GM18498 (cell line): ENCODE results near the gene ASPM.
A peak's percentile ranks its signal among the peaks of the same experiment; 100 is the strongest.

Experiments used
- ATAC-seq: cut with Tn5 transposase; IDR thresholded peaks from one replicate; pipeline ENCODE4 v1.9.1; 2021; ENCODE audit warnings: mild to moderate bottlenecking, moderate library complexity; ENCODE audit not compliant: unreplicated experiment

ASPM gene, protein sequence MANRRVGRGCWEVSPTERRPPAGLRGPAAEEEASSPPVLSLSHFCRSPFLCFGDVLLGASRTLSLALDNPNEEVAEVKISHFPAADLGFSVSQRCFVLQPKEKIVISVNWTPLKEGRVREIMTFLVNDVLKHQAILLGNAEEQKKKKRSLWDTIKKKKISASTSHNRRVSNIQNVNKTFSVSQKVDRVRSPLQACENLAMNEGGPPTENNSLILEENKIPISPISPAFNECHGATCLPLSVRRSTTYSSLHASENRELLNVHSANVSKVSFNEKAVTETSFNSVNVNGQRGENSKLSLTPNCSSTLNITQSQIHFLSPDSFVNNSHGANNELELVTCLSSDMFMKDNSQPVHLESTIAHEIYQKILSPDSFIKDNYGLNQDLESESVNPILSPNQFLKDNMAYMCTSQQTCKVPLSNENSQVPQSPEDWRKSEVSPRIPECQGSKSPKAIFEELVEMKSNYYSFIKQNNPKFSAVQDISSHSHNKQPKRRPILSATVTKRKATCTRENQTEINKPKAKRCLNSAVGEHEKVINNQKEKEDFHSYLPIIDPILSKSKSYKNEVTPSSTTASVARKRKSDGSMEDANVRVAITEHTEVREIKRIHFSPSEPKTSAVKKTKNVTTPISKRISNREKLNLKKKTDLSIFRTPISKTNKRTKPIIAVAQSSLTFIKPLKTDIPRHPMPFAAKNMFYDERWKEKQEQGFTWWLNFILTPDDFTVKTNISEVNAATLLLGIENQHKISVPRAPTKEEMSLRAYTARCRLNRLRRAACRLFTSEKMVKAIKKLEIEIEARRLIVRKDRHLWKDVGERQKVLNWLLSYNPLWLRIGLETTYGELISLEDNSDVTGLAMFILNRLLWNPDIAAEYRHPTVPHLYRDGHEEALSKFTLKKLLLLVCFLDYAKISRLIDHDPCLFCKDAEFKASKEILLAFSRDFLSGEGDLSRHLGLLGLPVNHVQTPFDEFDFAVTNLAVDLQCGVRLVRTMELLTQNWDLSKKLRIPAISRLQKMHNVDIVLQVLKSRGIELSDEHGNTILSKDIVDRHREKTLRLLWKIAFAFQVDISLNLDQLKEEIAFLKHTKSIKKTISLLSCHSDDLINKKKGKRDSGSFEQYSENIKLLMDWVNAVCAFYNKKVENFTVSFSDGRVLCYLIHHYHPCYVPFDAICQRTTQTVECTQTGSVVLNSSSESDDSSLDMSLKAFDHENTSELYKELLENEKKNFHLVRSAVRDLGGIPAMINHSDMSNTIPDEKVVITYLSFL (N-terminal part only)

DNA sequence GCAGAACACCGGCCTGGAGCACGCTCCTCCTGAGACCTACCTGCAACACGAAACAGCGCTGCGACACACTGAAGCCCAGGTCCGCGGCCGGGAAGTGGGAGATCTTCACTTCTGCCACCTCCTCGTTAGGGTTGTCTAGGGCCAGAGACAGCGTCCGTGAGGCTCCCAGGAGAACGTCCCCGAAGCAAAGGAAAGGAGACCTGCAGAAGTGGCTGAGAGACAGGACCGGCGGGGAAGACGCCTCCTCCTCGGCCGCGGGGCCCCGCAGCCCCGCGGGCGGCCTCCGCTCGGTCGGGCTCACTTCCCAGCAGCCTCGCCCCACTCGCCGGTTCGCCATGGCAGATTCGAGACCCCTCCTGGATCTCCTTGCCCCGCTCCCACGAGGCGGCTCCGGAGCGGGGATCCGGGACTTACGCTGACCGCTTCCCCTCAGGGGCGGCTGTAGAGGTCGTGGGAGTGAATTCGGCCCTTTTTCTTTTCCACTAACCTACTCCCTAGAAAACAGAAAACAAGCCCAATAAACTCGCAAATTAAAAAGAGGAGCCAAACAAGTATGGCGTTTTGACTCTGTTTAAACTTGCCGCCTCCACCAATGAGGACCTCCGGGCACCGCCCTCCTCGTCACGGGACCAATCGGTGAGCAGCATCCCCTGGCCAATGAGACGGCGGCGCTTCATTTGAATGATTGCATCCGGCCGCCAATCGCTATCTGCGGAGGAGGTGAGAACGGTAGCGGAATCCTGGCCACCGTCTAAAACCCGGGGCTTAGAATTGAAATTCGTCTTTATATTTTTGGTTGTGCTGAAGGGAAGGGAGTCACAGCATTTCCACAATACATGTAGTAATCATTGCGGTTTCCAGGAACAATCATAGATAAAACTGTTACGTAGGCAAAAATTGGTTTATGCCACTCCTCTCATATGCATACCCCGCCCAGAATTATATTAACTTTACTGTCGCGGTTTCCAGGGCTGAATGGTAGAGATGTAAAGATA lies at the start of gene ASPM:
TSS of gene ASPM (minus strand) at position 569 of the 995 bp plus-strand sequence. CDS start at position 337, 232 bp downstream.
- ATAC-seq, result peak; percentile 99

DNA sequence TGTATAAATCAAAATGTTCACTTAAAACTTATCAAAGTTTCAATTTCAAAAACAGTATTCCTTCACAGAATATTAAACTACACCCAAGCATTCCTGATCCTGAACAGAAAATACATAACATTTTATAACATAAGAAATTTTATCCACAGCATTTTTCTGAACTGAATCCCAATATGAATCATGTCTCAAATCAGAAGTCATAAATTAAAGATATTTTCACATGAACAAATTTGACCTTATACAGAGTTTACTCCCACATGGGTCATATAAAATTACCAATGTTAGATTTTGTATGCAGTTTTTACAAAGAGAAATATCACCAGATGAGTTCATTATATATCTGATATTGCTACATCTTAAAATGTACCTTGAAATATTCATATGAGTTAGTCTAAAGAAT lies 48.6 kb upstream of the ASPM start:
- no peak for ATAC-seq

DNA sequence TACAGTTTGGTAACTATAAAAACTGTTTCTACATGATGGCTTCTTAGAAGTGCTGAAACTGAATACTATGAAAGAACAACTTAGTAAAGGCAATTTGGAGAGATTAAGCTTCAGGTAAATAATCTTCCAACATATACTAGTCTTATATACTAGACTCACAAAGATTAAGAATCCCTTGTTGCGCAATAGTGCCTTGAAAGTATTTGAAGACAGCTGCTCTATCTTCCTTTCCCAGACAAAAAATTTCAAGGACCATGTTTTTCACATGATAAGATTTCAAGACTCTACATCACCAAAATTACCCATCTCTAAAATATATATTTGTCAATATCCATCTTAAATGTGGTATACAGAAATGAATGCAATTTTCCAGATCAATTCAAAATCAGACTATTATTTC lies 37.7 kb upstream of the ASPM start:
- ATAC-seq, result no peak

DNA sequence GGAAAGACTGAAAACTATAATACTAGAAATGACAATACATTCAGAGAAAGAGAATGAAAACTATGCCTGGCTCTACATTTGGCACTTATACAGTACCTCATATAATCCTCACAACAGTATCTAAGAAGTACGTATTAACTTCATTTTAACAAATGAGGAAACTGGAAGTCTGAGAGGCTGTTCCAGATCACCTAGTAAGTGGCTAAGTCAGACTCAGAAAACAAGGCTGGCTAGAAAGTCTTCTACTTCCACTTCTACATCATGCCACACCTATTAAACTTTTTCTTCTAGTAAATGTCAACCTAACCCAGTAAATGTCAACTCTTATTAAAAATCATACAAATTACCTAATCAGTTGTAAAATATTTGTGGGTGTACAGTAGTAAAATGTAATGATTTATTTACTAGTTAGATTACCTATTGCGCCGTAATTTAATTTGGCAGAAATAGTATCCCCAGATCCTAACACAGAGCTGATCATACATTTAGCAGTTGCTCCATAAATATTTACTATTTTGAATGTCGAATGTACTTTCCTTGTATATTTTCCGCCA lies 36.8 kb upstream of the ASPM start:
- ATAC-seq, result no peak

DNA sequence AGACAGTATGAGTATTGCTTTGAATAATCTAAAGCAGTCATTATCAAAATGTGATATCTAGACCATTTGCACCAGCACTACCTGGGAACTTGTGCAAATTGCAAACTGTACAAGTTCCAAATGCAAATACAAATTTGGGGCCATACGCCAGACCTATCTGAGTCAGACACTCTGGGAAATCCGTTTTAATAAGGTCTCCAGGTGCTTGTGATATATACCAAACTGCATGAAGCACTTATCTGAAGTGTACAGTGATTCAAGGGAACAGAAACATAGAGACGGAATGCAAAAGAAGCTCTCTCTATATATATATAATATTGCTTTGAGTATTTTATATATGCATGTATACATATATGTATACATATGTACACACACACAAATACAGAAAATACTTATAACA lies 36.2 kb upstream of the ASPM start:
- no peak for ATAC-seq

DNA sequence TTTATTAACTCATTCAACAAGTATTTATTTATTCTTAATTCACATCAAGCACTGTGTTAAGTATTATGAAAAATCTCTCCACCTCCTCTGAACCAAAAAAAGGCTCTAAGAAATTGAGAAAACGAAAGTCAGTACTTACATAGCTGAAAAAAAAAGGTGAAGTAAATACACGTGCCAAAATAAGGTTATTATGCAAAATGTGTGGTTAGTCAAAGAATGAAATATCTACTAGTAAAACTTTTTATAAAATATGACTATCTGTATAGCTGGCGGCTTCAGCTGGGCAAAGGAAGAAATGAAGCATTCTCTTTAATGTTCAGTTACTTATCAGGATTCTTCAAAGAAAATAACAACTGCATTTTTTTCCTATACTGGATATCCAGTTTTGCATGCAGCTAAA lies 35.5 kb upstream of the ASPM start:
- peak; percentile 70 for ATAC-seq

DNA sequence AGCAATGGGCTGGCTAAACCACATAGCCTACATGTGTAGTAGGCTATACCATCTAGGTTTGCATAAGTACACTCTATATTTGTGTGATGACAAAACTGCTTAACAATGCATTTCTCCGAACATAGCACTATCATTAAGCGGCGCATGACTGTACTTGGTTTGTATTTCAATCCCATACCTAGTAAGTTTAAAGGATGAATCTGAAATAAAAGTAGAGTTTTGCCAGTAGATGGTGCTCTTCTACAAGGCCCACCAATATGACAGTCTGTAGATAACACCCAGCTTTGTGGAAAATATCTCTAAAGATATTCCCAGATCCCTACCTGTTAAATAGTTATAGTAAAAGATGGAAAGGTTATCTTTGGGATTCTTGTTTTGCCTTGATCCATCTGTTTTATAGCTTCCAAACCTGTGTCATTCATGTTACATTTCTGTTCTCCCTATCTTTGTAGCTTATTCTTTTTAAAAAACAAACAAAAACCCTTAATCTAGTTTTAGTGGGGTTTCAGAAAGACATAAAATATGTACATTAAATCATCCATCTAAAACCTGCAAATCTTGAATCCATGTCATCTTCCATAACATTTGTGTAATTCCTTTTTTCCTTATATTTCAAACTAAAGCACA lies 33.9 kb upstream of the ASPM start:
- ATAC-seq, result peak; percentile 54

DNA sequence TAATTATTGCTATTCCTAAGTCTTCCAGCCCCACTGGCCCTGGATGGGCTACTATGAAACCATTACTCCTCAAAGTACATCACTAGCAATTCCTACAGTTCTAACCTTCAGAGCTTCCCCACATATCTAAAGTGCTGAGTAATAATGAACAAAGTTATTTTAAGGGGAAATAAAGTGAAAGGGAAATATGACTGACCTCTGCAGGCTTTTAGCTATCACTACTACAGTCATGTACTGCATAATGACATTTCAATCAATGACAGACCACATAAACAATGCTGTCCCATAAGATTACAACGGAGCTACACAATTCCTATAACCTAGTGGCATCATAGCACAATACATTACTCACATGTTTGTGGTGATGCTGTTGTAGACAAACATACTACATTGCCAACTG lies 32.5 kb upstream of the ASPM start:
- peak; percentile 48 for ATAC-seq

DNA sequence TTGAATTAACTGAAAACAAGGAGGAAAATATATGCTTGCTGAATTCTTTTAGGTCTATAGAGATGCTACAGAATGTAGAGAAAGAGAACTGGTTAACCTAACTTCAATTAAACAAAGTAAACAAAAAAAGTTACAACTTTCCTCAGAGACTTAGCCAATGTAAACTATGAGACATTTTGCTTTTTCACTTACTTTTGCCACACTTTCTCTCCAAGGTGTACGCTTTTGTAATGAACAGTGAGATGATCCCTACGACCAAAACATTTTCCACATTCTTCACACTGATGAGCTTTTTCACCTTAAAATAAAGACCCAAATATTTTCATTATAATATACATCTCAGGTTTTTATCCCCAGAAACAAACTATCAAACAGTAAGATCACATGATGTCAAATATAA lies 28.3 kb upstream of the ASPM start:
- no peak for ATAC-seq

DNA sequence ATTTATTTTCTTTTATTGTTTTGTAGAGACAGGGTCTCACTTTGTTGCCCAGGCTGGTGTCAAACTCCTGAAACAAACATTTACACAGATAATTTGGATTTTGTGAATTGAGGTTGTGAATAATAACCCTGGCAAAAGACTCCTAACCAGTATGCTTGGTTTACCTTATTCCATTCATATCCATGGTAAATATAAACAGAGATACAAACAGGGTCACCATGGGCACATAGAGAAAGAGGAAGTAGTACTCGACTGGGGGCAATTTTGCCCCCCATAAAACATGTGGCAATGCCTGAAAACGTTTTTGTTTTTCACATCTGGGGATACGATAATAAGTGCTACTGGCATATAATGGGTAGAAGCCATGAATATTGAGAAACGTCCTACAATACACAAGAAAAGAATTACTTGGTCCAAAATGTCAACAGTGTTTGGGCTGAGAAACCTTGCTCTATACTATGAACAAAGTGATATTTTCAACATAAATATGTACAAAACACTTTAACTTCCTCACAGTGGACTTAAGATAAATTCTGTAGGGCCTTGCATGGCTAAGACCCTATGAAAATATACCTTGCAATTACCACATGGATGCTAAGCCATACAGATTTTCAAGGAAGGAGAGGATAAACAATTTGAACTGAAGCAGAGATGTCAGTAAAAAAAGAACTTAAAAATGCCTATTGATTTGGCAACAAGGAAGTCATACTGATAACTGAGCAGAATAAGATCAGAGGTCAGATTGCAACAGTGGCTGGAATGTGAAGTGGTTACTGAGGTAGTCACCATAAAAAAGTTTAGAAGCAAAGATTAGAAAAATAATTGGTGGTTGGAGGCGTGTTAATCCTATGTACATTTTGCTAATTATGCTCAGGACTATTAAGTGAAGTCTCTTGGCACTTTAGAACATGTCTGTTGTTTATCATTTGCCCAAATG lies 27.4 kb upstream of the ASPM start:
- no peak for ATAC-seq

DNA sequence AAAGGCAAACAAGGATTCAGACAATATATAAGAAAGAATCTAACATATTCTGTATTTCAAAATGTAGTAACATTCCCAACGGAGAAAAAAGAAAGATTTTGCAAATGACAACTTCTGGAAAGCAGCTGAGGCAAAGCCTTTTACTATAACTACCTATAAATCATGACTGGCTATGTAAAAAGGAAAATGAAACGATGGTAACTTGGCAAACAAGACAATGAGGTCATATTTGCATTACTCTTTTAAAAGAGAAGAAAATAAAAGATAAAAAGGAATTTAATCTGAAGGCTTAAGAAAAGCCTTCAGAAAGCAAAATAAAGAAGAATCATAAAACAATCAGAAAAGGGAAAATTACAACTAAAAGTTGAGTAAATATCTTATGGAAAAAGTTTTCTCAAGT lies 25.1 kb upstream of the ASPM start:
- no peak for ATAC-seq

DNA sequence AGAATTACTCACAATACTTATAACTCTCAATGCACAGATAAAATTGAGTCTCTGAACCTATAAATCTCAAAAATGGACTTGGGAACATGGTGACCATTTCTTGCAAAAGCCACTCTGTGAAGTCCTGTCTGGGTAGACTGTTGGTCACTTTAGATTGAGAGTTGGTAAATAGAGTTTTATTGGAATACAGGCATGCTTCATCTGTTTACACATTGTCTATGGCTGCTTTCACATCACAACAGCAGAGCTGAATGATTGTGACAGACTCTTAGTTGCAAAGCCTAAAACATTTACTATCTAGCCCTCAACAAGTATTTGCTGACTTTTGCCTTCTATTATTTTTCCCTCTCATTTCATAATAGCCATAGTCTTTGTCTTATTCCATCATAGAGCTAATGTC lies 24.1 kb upstream of the ASPM start:
- ATAC-seq, result no peak

DNA sequence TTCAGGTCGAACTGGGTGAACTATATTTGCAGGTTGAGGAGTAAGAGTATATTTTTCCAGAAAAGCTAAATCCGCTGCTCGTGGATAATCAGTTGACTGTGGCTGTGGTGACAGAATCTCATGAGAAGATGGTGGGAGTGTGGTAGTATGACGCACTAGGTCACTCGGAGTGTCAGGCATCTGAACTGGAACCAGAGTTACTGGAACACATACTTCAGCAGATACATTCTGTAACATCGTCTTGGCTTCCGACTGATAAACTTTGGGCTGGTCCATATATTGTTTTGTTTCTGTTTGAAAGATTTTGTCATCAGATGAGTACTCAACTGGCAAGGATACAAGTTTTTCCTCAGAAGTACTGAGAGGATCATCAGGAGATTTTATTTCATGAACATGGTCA lies 13.0 kb upstream of the ASPM start:
- ATAC-seq, result no peak

DNA sequence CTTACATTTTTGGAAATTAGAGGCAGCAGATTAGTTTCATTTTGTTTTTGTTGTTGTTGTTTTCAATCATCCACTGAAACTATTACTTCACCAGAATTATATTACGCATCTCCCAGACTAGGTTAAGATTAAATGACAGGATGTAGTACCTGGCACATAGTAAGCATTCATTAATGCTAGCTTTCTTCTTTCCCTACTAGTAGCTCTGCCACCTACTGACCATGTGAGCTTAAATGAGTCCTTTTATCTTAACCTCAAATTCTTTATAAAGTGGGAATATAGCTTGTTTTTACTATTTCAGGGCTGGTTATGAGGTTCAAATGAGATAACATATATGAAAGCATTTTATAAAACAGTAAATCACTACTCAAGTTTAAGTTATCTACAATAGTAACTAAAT lies 10.2 kb upstream of the ASPM start:
- no peak for ATAC-seq

DNA sequence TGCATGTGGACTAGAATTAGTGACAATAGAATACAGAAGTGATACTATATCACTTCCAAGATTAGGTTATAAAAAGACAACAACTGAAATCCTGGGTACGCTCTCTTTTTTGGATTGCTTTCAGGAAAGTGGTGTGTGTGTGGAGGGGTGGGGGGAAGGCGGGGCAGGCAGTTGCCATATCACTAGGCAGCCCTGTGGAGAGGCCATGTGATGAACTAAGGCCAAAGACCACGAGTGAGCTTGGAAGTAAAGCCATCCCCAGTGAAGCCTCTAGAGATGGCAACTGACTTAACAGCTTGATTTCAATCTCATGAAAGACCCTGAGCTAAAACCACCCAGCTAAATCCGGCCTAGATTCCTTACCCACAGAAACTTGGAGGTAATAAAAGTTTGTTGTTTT lies 6.2 kb upstream of the ASPM start:
- no peak for ATAC-seq

DNA sequence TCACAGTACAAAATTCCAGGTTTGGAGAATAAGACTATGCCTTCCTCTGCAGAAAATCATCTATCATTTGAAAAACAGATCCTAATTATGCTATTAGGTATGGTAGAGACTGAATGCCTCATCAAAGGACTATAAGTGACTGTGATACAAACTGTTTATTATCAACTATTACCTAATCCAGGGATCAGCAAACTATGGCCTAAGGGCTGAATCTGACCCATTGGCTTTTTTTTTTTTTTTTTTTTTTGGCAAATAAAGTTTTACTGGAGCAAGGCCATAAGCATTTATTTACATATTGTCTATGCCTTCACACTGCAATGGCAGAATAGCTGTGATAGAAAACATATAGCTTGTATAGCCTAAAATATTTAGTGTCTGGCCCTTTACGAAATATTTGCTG lies 4.7 kb upstream of the ASPM start:
- no peak for ATAC-seq

DNA sequence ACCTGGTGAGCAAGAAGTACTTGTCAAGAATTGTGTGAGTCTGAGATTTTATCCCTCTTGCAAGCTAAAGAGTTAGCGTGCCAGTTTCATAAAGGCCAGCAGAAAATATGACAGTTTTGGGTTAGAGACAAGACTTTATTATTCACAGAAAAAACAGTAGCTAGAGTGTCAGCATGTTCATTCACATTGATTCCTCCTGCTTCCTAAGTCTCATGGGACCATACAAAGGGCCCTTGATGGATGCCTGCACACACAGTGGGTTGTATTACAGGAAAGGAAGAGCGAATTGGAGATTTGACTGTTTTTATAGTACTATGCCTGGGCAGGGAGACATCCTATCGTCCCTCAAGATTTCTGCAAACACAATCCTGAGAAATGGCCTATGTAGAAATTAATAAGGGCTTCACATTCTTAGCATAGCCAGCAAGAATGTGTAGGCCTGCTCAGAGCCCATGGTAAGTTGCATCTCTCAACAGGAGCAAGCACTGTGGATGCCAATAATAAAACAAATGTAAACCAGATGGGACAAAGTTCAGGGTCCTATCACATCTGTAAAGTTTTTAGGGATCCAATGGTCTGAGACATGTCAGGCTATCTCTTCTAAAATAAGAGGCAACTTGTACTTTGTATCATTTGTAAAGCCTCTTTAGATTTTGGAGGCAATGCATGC lies 4.0 kb upstream of the ASPM start:
- no peak for ATAC-seq

DNA sequence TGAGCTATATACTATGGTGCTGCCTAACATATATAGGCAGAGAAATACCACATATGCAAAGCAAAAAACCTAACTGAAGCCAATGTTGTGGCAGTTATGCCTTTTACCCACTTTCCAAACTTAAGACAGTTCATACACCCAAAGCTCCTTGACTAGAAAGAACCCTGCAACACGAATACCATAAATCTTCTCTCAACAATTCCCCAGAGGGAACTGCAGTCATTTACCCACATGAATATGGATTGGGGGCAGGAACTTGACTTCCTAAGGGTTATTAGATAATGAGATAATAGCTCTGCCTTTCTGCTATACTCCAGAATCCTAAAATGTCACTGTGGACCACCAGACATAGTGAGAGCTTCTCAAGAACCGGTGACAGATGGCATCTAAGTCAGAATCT lies 2.9 kb upstream of the ASPM start:
- ATAC-seq, result no peak
